ENCODE measurements around the gene COL15A1. TPM values are rescaled to one million over a fixed set of nuclear protein-coding genes. Genes with fewer than 3 reads are reported as not detected.
A peak's percentile ranks its signal among the peaks of the same experiment; 100 is the strongest.

COL15A1 gene
- total RNA-seq, 4 donors from 2014 or later: 4.0 to 7.8 (median 6.8) TPM

DNA sequence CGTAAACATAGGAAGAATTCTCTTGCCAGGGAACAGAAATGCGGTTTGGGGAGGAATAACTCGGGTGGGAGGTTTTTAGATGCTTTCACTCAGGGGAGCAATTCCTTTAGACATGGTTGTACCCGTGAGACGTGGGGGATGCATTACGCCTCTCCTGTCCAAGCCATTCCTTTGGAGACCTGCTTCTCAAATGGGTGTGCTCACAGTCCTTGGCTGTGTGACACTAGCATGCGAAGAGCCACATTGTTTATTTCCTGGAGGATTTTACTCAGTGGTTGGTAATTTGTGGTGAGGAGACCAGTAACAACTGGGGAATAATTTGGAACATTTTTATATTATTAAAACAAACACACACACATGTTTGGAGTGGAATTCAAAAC, 18.5 kb downstream of the COL15A1 start:
- Histone ChIP-seq H3K36me3 (no peaks in the 10 kb centered on the region), H3K27me3 (no peaks in the 10 kb centered on the region), H3K4me1 (peaks cover 0 to 3% of the 10 kb centered on the region in 2 donors), H3K27ac (peak overlapping the region; percentile 12 to 46 (median 33)), H3K4me3 (no peak overlapping the region), H3K9me3 (no peaks in the 10 kb centered on the region)
- no peak for TF ChIP-seq POLR2A (IDR thresholded peaks at IDR 0.05)
- TF ChIP-seq, protein P1, sequence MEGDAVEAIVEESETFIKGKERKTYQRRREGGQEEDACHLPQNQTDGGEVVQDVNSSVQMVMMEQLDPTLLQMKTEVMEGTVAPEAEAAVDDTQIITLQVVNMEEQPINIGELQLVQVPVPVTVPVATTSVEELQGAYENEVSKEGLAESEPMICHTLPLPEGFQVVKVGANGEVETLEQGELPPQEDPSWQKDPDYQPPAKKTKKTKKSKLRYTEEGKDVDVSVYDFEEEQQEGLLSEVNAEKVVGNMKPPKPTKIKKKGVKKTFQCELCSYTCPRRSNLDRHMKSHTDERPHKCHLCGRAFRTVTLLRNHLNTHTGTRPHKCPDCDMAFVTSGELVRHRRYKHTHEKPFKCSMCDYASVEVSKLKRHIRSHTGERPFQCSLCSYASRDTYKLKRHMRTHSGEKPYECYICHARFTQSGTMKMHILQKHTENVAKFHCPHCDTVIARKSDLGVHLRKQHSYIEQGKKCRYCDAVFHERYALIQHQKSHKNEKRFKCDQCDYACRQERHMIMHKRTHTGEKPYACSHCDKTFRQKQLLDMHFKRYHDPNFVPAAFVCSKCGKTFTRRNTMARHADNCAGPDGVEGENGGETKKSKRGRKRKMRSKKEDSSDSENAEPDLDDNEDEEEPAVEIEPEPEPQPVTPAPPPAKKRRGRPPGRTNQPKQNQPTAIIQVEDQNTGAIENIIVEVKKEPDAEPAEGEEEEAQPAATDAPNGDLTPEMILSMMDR (IDR thresholded peaks at IDR 0.05 in 4 of 5, conservative IDR thresholded peaks at IDR 0.05 in 1 of 5): no peak
- in situ Hi-C loops (cut with MboI; ENCODE audit: low sequenced_read_pairs in 4 of 4) (no loop called here), intact Hi-C loops (cut with DNase I; ENCODE audit: low total_unique reads) (no loop called here)
- ATAC-seq (peak in 1 of 2 donors; percentile 38), DNase-seq (no peak)

DNA sequence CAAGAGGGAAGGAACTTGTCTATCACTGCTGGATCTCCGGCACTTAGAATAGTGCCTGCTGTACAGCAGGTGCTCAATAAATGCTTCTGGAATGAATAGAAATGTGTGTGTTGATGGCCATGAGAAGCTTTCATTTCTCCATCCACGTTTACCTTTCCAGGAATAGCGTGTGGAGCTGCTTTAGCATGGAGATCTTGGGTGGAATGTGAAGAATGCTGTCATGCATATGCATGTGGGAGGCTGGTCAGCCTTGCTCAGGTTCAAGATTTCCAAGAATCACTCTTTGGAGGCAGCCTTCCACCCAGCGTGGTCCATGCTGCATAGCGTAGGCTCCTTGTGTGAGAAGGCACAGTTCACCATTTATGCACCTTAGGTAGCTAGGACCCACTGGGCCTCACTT, 19.2 kb downstream of the COL15A1 start:
- H3K4me1 ChIP-seq: peaks cover 0 to 3% of the 10 kb centered on the region in 2 donors
- no peak for ATAC-seq
- H3K9me3 ChIP-seq: no peaks in the 10 kb centered on the region
- no peak overlapping the region for H3K4me3 ChIP-seq
- H3K27ac ChIP-seq: peak overlapping the region in 1 of 4 donors; percentile 42
- no peak for DNase-seq
- intact Hi-C loops (cut with DNase I; ENCODE audit: low total_unique reads) (no loop called here), in situ Hi-C loops (cut with MboI; ENCODE audit: low sequenced_read_pairs in 4 of 4) (no loop called here)
- TF ChIP-seq, protein P1 (IDR thresholded peaks at IDR 0.05 in 4 of 5, conservative IDR thresholded peaks at IDR 0.05 in 1 of 5): no peak
- H3K27me3 ChIP-seq: no peaks in the 10 kb centered on the region
- H3K36me3 ChIP-seq: no peaks in the 10 kb centered on the region

DNA sequence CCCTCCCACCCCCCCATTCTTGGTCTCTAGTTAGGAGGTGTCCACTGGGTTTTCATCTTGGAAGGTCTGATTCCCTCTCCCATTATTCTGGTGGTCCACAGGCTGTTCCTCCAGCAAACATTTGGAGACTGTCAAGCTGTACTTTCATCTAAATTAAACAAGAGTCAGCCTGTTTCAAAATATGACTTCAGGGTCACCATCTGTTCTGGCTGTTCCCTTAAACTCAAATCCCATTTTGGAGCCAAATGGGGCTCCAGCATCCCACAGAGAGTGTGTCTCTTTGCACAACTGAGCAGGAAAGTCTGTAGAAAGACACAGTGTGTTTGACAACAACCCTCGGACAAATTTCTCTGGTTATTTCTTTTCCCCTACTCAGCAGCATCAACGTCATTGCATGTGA, 20.5 kb downstream of the COL15A1 start:
- in situ Hi-C loops (cut with MboI; ENCODE audit: low sequenced_read_pairs in 4 of 4): no loop called here
- intact Hi-C loops (cut with DNase I; ENCODE audit: low total_unique reads): no loop called here
- ATAC-seq (peak in 1 of 2 donors; percentile 37), DNase-seq (peak in 1 of 2 donors; percentile 27)
- H3K27ac ChIP-seq: peak overlapping the region in 2 of 4 donors; percentile 23 to 39
- peaks cover 0 to 3% of the 10 kb centered on the region in 2 donors for H3K4me1 ChIP-seq
- H3K36me3 ChIP-seq: no peaks in the 10 kb centered on the region
- H3K4me3 ChIP-seq: no peak overlapping the region
- H3K27me3 ChIP-seq: no peaks in the 10 kb centered on the region
- no peaks in the 10 kb centered on the region for H3K9me3 ChIP-seq
- TF ChIP-seq, protein P1 (IDR thresholded peaks at IDR 0.05 in 4 of 5, conservative IDR thresholded peaks at IDR 0.05 in 1 of 5): no peak
- no peak for TF ChIP-seq POLR2A (IDR thresholded peaks at IDR 0.05)

DNA sequence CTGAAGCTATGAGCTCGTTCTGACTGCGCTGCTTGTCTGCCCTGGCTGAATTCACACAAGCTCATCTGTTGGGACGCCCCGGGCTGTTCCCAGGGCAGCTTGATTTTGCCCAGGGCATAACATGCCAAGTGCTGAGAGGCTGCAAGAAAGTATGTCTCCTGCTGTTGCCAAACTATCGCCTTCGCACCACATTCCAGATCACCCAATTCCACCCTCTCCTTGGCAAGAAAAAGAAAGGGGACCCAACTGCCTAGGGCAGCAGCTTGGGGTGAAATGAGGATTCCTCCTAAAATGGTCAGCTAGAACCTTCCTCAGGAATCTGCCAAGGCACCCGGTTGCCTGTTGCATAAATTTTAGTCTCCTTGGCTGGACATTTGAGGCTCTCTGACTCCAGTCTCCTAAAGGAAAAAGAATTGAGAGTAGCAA, 21.2 kb downstream of the COL15A1 start:
- no peak overlapping the region for H3K4me3 ChIP-seq
- no peaks in the 10 kb centered on the region for H3K9me3 ChIP-seq
- peak overlapping the region in 2 of 4 donors; percentile 14 to 39 for H3K27ac ChIP-seq
- TF ChIP-seq, protein P1 (IDR thresholded peaks at IDR 0.05 in 4 of 5, conservative IDR thresholded peaks at IDR 0.05 in 1 of 5): no peak
- TF ChIP-seq POLR2A (IDR thresholded peaks at IDR 0.05): no peak
- DNase-seq: no peak
- intact Hi-C loops (cut with DNase I; ENCODE audit: low total_unique reads): no loop called here
- no peaks in the 10 kb centered on the region for H3K27me3 ChIP-seq
- in situ Hi-C loops (cut with MboI; ENCODE audit: low sequenced_read_pairs in 4 of 4): no loop called here
- peak; percentile 29 to 30 for ATAC-seq
- peaks cover 0 to 3% of the 10 kb centered on the region in 2 donors for H3K4me1 ChIP-seq
- no peaks in the 10 kb centered on the region for H3K36me3 ChIP-seq

DNA sequence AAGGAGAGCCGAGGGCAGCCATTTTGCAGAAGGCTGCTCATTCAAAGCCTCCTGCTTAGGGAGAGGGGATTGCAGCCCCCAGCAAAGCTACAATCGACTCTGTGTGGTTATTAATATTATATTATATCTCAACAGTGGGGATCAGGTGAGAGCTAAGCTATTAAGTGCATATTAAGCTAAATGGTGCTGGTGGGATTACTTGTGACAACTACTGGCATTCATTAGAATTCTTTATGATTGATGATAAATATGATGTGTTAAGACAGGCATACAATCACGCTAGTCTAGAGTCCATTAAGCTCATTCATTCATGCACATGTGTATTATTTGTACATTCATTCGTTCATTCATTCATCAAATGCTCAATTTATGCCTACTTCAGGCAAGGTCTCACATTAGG, 23.0 kb downstream of the COL15A1 start:
- ATAC-seq (no peak), DNase-seq (no peak)
- Histone ChIP-seq H3K4me3 (no peak overlapping the region), H3K4me1 (peaks cover 0 to 8% of the 10 kb centered on the region in 2 donors), H3K27ac (no peak overlapping the region), H3K36me3 (no peaks in the 10 kb centered on the region), H3K27me3 (no peaks in the 10 kb centered on the region), H3K9me3 (no peaks in the 10 kb centered on the region)
- in situ Hi-C loops (cut with MboI; ENCODE audit: low sequenced_read_pairs in 4 of 4): no loop called here
- intact Hi-C loops (cut with DNase I; ENCODE audit: low total_unique reads): no loop called here
- TF ChIP-seq, protein P1 (IDR thresholded peaks at IDR 0.05 in 4 of 5, conservative IDR thresholded peaks at IDR 0.05 in 1 of 5): no peak
- no peak for TF ChIP-seq POLR2A (IDR thresholded peaks at IDR 0.05)

Data from gastrocnemius medialis (tissue), 4 donors.